ENCODE results near the gene CRYBG1. TPM values are rescaled to one million over a fixed set of nuclear protein-coding genes. Genes with fewer than 3 reads are reported as not detected.
A peak's percentile ranks its signal among the peaks of the same experiment; 100 is the strongest.

CRYBG1 gene
- total and polyA plus RNA-seq, 2 of the 13 experiments (the other 11 are each of a cell fraction or from before 2014, with no cell fraction given): 10.1 to 21.9 TPM

DNA sequence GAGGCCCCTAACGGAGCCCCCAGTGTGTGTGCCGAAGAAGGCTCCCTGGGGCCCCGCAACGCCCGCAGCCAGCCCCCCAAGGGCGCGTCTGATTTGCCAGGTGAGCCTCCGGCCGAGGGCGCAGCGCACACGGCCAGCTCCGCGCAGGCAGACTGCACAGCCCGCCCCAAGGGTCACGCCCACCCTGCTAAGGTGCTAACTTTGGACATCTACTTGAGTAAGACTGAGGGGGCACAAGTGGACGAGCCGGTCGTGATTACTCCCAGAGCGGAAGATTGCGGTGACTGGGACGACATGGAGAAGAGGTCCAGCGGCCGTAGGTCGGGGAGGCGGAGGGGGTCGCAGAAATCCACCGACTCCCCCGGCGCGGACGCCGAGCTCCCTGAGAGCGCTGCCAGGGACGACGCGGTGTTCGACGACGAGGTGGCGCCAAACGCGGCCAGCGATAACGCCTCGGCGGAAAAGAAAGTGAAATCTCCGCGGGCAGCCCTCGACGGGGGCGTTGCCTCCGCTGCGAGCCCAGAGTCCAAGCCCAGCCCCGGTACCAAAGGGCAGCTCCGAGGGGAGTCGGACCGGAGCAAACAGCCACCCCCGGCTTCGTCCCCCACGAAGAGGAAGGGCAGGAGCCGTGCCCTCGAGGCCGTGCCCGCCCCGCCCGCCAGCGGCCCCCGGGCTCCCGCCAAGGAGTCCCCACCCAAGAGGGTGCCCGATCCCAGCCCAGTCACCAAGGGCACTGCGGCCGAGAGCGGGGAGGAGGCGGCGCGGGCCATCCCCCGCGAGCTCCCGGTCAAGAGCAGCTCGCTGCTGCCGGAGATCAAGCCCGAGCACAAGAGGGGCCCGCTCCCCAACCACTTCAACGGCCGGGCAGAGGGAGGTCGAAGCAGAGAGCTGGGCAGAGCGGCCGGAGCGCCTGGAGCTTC, 151.8 kb downstream of the CRYBG1 start (continued):
- TF ChIP-seq MYC (CRISPR knock-in tag; IDR thresholded peaks at IDR 0.05; ENCODE audit: borderline replicate concordance) (peak; percentile 70), ZFP1 (CRISPR knock-in tag; IDR thresholded peaks at IDR 0.05) (no peak), REL (CRISPR knock-in tag; conservative IDR thresholded peaks at IDR 0.05) (peak; percentile 65), ZNF441 (CRISPR knock-in tag; IDR thresholded peaks at IDR 0.05; ENCODE audit: borderline replicate concordance) (no peak), ZHX1 (CRISPR knock-in tag; IDR thresholded peaks at IDR 0.05; ENCODE audit: low read depth) (peak; percentile 77), CERS6 (CRISPR knock-in tag; IDR thresholded peaks at IDR 0.05) (no peak), ZNF232 (CRISPR knock-in tag; IDR thresholded peaks at IDR 0.05; ENCODE audit: borderline replicate concordance) (no peak; the same call in 1 of the 2 replicates), NR2F2 (IDR thresholded peaks at IDR 0.05; ENCODE audit: borderline replicate concordance, low read depth) (no peak), TARDBP (CRISPR knock-in tag; IDR thresholded peaks at IDR 0.05) (peak; percentile 33; the same call in 1 of the 2 replicates), HNRNPK (IDR thresholded peaks at IDR 0.05; ENCODE audit: low read depth, low read length, poor library complexity, severe bottlenecking) (peak; percentile 44), ZNF775 (CRISPR knock-in tag; IDR thresholded peaks at IDR 0.05; ENCODE audit: borderline replicate concordance) (0 out of 2 replicates have a peak, but pooled peaks have one; percentile 68), ZFYVE20 (CRISPR knock-in tag; IDR thresholded peaks at IDR 0.05; ENCODE audit: borderline replicate concordance, low read depth) (no peak), PAXIP1 (CRISPR knock-in tag; conservative IDR thresholded peaks at IDR 0.05) (peak; percentile 65), ZNF605 (CRISPR knock-in tag; IDR thresholded peaks at IDR 0.05) (peak; percentile 94), RFXAP (CRISPR knock-in tag; IDR thresholded peaks at IDR 0.05; ENCODE audit: borderline replicate concordance) (peak; percentile 72; the same call in 1 of the 2 replicates), ZMYM2 (CRISPR knock-in tag; IDR thresholded peaks at IDR 0.05) (peak; percentile 96), RAD21 (CRISPR knock-in tag; IDR thresholded peaks at IDR 0.05) (no peak; the same call in none of the 2 replicates), RXRA (CRISPR knock-in tag; IDR thresholded peaks at IDR 0.05) (peak; percentile 26; the same call in 1 of the 2 replicates)
- TF ChIP-seq, protein P1, sequence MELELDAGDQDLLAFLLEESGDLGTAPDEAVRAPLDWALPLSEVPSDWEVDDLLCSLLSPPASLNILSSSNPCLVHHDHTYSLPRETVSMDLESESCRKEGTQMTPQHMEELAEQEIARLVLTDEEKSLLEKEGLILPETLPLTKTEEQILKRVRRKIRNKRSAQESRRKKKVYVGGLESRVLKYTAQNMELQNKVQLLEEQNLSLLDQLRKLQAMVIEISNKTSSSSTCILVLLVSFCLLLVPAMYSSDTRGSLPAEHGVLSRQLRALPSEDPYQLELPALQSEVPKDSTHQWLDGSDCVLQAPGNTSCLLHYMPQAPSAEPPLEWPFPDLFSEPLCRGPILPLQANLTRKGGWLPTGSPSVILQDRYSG (CRISPR knock-in tag; IDR thresholded peaks at IDR 0.05): 0 out of 2 replicates have a peak, but pooled peaks have one; percentile 44
